Fibroblast of villous mesenchyme (primary cell): Measurements from ENCODE around the gene RBM43. TPM values are rescaled to one million over a fixed set of nuclear protein-coding genes. Genes with fewer than 3 reads are reported as not detected.

Experiments
- DNase-seq: peaks from one replicate; pipeline ENCODE4 v3.0.0-alpha.2; 2010; ENCODE audit warnings: low read depth
- H3K4me3 ChIP-seq: 2 replicates; pipeline ENCODE4 v1.5.1; 2011; ENCODE audit warnings: low read depth, mild to moderate bottlenecking, low read length
- total RNA-seq: library from RNA; depleted of rRNA; stranded (reverse); fragments of >200 nt; gene quantifications from 2 replicates; pipeline ENCODE4 v1.2.3, GENCODE V29; 2012
- TF ChIP-seq, protein P1 (sequence below): IDR thresholded peaks from 2 replicates; pipeline ENCODE4 v1.5.1; 2012; ENCODE audit warnings: low read depth, mild to moderate bottlenecking, low read length; ENCODE audit not compliant: insufficient read depth

RBM43 gene
- total RNA-seq, 1 donor: 4.7 TPM

DNA sequence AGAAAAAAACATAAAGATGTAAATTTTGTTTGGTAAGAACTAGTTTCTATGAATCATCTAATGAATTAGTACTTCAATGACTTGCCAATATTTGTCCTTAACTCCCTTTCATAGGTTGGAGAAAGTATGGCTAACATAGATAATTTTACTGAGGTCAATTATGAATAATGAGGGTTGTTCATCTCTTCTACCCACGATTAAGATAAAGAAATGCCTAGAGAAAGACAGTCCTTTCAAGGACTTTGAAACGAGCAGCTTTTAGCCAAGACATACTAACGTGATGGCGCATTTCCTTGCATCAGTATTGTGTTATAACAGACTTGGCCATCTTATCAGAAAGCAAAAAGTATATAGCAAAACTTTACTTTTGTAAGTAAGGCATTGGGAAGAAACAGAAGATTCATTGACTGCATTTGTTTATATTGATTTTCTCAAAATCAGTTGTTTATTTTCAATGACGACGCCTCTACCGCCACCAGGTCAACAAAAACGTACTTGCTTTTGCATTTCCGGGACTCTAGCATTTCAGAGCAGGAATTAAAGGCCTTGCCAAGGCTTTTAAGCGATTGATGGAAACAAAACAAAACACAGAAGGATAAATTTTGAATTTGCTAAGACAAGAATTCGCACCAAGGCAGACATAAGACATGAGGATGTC, 961 bp downstream of the RBM43 start:
- H3K4me3 ChIP-seq: peak overlapping the region; percentile 78
- TF ChIP-seq, protein P1, sequence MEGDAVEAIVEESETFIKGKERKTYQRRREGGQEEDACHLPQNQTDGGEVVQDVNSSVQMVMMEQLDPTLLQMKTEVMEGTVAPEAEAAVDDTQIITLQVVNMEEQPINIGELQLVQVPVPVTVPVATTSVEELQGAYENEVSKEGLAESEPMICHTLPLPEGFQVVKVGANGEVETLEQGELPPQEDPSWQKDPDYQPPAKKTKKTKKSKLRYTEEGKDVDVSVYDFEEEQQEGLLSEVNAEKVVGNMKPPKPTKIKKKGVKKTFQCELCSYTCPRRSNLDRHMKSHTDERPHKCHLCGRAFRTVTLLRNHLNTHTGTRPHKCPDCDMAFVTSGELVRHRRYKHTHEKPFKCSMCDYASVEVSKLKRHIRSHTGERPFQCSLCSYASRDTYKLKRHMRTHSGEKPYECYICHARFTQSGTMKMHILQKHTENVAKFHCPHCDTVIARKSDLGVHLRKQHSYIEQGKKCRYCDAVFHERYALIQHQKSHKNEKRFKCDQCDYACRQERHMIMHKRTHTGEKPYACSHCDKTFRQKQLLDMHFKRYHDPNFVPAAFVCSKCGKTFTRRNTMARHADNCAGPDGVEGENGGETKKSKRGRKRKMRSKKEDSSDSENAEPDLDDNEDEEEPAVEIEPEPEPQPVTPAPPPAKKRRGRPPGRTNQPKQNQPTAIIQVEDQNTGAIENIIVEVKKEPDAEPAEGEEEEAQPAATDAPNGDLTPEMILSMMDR: no peak
- peak; percentile 73 for DNase-seq

DNA sequence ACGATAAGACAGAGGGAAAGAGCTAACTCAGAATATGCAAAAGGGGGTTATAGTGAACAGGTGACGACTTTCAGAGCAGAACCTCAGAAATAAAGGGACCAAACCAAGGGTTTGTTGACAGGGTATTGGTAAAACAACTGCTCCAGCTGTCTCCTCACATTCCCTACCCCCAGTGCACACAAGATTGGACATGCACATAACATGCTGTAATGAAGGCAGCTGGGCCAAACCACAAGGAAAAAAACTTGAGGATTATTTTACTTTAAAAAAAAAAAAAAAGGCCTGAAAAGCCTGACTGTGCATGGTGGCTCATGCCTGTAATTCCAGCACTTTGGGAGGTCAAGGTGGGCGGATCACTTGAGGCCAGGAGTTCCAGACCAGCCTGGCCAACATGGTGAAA, 3.5 kb downstream of the RBM43 start:
- H3K4me3 ChIP-seq: no peak overlapping the region
- DNase-seq: peak; percentile 83
- TF ChIP-seq, protein P1: no peak

DNA sequence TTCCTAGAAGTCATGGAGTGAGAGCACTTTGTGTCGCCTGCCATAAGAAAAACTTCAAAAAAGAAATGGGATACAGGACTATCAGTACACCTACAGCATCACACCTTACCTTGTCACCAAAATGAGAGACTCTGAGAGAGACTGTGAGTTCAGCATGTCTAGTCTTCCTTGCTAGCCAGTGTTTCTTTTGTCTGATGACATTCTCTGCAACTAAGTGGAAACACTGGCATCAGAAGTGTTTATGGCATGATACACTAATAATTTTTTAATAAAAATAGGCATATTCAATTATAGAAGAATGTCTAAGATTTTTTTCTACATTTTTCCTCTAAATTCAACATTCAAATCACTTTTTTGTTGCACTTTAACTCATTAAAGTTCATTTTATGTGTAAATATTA, 9.0 kb downstream of the RBM43 start:
- TF ChIP-seq, protein P1: no peak
- no peak for DNase-seq
- no peak overlapping the region for H3K4me3 ChIP-seq

DNA sequence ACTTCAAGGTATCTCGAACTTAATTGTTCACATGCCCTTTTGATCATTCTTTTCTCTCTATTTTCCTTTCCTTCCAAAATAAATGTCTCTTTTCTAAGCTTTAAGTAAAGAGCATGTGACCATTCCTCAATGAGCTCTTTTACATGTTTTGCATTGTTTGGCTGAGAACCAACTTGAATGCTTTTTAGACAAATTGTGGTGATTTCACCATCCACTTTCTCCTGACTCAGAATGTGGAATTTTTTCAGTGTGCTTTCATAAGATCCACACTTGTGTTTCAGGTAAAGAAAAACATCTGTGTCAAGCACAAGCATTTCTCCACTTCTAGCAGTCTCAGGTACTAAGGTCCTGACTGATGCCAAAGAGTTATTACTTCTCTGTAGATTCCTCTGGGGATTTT, 10.7 kb downstream of the RBM43 start:
- TF ChIP-seq, protein P1: no peak

DNA sequence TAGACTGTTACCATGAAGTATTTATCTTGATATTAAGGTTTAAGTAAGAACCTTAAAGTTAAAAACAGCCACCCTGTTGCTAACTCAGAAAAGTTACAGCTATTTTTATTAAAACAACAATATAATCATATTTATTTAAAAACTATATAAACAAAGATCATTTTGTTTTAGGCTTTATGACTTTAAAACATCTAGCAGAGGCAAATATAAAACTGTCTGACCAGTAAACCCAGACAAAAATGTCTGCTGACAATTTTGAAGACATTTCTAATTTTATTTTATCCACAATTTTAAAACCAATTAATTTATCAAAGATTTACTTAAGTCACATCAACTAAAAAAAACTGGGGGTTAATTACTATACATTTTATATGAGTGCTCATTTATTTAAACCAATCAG, 14.2 kb downstream of the RBM43 start:
- TF ChIP-seq, protein P1: no peak
- H3K4me3 ChIP-seq: no peak overlapping the region
- no peak for DNase-seq

More for the DNA sequence above, 10.7 kb downstream of the RBM43 start:
- H3K4me3 ChIP-seq: no peak overlapping the region
- peak; percentile 82 for DNase-seq

DNA sequence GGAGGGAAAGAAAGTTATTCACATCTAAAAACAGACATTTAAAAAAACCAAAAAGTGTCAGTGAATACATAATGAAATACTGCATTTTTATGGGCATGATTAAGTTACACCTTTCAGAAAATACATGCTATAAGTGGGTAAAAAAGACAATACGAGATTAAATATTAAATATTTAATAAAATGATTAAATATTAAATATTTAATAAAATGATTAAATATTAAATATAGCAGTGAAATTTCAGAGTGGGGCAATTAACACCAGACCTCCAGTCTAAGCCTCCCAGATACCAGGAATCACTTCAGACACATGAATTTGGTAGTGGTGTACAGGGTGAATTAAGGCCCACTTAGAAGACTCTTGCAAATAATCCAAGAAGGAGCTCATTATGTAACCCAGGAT, 15.5 kb downstream of the RBM43 start:
- no peak for DNase-seq
- no peak overlapping the region for H3K4me3 ChIP-seq
- TF ChIP-seq, protein P1: no peak

DNA sequence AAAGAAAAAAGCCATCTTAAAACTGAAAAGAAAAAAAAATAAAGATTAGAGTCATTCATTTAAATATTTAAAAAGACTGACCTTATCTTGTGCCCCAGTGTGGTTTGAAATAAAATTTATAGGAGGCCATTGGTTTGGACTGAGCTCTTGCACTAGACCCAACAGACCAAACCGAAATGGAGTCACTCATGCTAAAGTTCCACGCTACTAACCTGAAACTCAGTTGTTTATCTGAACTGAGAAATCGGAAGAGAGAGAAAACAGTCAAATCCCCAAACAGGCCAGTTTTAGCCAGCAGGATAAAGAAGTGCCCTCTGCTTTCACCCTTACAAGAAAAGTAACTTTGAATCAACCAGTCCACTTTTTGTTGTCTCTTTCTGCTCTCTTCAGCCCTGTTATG, 18.2 kb downstream of the RBM43 start:
- no peak overlapping the region for H3K4me3 ChIP-seq
- no peak for DNase-seq
- TF ChIP-seq, protein P1: no peak
